ENCODE data around the gene WDR19.

GRCh38 chr4:39205000-39205399, 22.7 kb downstream of the WDR19 start:
- TF ChIP-seq CTCF (IDR thresholded peaks at IDR 0.05 in 8 of 11, conservative IDR thresholded peaks at IDR 0.05 in 3 of 11) (no peak), POLR2AphosphoS5 (IDR thresholded peaks at IDR 0.05) (no peak)

Data from spleen (tissue), 7 donors.